DOHH2 (cell line): ENCODE results near the gene XPA.

Experiments
- CTCF ChIP-seq: fragments of 200-600 bp; sonication (generic); IDR thresholded peaks from one replicate; pipeline ENCODE4 v1.5.1; 2014; ENCODE audit warnings: antibody characterized with exemption, mild to moderate bottlenecking, low read depth, low read length; ENCODE audit not compliant: poor library complexity, severe bottlenecking
- EZH2phosphoT487 ChIP-seq: fragments of 200-600 bp; sonication (generic); IDR thresholded peaks from 2 replicates; pipeline ENCODE4 v1.6.1; 2017; ENCODE audit warnings: borderline replicate concordance, mild to moderate bottlenecking, antibody characterized with exemption, low read length, moderate library complexity, mixed read lengths

- no peak for TF ChIP-seq CTCF
- no peak for TF ChIP-seq EZH2phosphoT487
Observed at GRCh38 chr9:97635026-97635425, 62.1 kb downstream of the XPA start.
